Activated CD4-positive, CD25-positive, alpha-beta regulatory T cell treated with anti-CD3 and anti-CD28 coated beads, Interleukin-2, amount 50 U/mL, for 16 hours (primary cell): Measurements from ENCODE around the gene KCNIP3.
"Not testable (repeated sequence)": the region's sequence is repeated elsewhere in the genome, so short reads cannot be mapped to it uniquely, and the experiment has no call there.

Experiments used
- DNase-seq: peaks from one replicate; pipeline ENCODE4 v3.0.0-alpha.2; 2020; ENCODE audit warnings: low read depth, low spot score

KCNIP3 gene

DNA sequence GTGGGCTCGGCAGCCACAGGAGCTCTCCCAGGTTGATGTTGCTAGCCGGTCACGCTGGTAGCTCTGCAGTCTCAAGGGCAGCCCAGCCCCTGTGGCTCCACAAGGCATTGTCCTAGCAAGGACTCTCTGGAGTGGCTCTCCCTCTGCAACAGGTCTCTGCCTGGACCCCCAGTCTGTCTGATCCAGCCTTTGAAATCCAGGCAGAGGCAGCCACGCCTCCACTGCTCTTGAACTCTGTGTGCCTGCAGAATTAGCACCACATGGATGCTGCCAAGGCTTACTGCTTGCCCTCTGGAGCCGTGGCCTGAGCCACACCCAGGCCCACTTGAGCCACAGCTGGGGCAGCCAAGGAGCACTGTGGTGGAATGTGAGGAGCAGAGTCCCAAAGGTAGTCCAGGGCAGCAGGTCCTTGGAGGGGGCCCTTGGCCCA is 62.4 kb downstream of the KCNIP3 start:
- DNase-seq: no peak

- no peak for DNase-seq
Measured at GRCh38 chr2:95361216-95361980, 64.3 kb downstream of the KCNIP3 start.

GRCh38 chr2:95362486-95362885 is 65.3 kb downstream of the KCNIP3 start:
- no peak for DNase-seq

DNA sequence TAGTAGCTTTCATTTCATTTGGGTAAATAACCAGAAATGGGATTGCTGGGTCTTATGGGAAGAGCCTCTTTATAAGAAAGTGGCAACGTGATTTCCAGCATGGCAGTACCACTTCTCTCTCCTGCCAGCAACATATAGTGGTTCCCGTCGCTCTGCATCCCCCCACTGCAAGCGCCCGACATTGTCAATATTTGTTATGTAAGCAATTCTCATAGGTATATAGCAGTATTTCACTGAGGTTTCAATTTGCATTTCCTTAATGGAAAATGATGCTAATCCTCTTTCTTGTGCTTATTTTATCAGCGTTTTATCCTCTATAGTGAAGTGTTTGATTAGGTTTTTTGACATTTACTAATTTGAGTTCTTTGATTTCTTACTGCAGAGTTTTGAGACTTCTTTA is 69.4 kb downstream of the KCNIP3 start:
- DNase-seq: no peak

DNA sequence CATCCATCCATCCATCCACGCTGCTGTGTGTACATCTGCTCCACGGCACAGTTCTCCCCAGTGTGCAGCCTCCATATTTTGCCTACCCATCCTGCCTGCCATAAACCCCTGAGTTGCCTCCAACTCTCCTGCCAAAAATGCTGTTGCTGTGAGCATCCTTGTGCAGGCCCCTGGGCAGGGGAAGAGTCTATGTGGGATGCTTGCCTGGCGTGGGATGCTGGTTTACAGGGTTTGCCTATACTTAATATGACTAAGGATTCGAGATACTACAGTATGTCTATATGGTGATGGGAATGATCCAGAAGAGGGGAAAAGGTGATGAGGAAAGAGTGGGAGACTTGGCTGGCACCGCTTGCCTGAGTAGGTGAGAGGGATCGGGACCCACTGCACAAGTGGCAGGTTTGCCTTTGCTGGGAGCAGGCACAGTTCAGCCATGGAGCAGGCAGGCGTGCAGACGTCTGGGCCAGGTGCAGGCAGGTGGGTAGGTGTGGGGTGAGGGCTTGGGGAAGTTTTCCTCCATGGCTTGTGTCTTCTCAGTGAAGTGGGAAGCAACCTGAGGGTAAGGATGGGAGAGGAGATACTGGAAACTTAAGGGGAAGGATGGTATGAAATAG is 75.2 kb downstream of the KCNIP3 start:
- DNase-seq: no peak

GRCh38 chr2:95372845-95373244 is 75.7 kb downstream of the KCNIP3 start:
- DNase-seq: no peak

GRCh38 chr2:95374029-95374428 is 76.9 kb downstream of the KCNIP3 start:
- no peak for DNase-seq

GRCh38 chr2:95374451-95374920 is 77.3 kb downstream of the KCNIP3 start:
- no peak for DNase-seq

- DNase-seq: no peak
Measured at GRCh38 chr2:95374921-95375471, 77.8 kb downstream of the KCNIP3 start.

- DNase-seq: no peak
Measured at GRCh38 chr2:95375532-95376150, 78.5 kb downstream of the KCNIP3 start.

DNA sequence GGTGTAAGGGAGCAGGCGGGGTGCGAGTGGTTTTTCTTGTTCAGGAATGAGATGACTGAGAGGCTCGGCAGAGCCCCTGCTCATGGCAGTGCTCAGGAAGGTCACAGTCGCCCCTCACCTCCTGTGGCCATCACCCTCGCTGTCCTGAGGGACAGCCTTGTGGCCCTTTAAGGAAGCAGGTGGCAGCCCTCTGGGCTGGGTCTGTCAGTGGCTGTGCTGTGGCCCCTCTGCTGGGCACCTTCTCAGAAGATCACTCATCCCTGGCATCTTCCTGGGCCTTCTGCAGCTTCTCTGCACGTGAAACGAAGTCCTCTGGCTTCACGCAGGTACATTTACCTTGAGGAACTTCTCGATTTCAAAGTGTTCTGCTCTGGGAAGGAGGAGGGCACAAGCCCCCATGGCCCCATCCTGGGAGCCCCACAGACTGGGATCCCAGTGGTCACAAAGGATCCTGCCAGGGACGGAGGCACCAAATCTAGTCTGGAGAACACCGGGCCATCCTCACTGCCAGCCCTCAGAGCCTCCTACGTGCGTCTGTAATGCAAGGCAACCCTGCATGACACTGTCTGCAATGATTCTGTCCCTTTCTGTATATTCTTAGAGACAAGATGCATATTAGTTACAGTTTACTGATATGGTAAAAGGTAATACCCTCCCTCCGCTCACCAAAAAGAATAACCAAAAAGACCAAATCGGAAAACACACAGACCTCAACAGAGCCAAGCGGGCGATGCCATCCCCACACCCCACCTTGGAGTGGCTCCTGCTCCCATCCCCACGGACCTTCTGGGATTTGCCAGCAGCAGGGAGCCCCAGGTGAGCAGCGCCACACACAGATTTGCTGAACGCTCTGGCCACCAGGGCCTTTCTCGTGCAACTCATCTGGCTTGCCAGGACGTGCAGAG is 79.4 kb downstream of the KCNIP3 start:
- DNase-seq: no peak

DNA sequence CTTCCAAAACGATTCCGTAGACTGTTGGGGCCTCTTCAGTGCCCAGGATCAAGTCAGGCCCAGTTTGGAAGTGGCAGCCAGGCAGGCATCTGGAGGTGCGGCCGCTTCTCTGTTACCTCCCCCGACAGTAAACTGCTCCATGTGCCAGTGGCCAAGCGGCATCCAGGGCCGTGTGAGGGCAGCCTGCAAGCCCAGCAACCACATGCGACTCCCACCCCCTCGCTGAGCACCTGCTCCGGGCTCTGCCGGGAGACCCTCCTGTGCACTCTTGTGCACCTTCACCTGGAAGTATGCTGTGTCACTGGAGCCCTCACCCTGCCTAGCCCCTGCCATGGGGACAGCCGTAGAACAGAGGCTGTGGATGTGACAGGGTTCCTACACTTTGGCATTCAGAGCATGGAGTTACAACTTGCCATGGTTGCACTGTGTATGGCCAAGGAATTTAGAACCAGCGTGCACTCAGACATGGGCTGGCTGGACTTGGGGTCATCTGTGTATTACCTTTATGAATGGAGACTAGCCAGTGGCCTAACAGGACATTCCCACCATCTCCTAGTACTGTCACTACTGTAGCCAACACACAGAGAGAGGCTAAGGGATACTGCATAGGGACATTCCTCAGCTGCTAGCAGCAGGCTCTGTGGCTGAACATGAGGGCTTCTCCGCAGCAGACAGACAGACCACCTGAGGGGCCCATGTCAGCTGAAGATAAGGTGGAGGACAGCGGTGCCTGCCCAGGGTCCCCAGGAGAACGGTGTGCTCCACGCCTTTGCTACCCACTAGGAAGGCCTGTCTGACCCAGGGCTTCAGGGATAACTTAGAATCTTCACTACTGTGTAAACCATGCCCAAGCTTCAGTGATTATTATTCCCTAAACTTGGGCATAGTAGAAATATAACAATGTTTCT is 80.3 kb downstream of the KCNIP3 start:
- no peak for DNase-seq

- DNase-seq: not testable (repeated sequence)
Measured at GRCh38 chr2:95378281-95378680, 81.1 kb downstream of the KCNIP3 start.

DNA sequence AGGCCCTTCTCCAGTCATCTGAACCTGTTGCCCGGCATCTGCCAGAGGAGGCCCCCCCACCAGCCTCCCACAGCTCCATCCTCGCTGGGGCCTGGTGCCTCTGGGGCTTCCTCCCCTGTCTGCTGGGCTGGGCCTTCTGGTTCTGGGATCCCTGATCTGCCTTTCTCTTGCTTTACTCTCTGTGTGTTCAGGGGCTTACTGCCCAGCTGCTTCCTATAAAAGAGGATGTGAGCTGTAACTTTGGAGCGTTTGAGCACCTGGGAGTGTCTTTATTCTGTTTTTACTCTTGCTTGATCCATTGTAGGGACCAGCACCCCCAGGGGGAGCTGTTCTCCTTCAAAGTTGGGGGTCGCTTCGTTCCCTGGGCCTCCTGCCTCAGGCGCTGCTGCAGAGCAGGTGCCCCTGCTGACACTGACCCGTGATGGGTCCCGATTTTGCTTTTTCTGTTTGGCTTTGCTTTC is 82.3 kb downstream of the KCNIP3 start:
- DNase-seq: no peak

GRCh38 chr2:95380280-95380679 is 83.1 kb downstream of the KCNIP3 start:
- DNase-seq: no peak

- no peak for DNase-seq
Measured at GRCh38 chr2:95380731-95381130, 83.6 kb downstream of the KCNIP3 start.

DNA sequence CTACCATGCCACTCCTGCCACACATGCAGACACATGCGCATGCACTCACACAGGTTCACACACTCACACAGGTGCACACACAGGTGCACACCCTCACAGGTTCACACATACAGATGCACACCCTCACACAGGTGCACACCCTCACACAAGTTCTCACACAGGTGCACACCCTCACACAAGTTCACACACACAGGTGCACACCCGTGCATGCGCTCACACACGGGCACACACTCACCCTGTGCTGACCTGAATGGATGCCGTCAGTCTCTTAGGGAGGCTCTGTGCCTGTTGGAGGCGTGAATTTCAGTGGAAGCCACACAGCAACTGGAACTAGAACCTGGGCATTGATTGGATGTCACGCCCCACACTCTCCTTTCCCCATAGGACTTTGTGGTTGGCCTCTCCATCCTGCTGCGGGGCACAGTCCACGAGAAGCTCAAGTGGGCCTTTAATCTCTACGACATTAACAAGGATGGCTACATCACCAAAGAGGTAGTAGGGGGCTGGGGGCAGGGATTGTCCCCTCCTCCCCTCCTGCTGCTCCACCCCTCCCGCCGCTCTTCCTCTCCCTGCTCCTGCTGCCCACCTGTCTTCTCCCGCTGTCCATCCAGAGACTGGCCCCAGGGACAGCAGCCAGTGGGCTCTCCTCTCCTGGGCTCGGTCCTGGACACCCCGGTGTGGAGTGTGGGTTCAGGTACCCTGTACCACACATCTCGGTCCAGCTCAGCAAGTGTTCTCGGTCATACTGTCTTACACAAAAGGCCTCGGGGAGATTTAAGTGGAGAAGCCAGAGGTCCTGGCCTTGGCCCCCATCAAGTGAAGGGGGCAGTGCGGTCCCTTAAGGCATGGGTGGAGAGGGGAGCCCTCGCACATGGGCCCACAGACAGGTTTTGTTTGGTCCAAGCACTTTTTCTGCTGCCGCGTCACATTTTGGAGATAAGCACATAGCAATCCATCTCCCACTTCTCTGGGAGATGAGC is 84.4 kb downstream of the KCNIP3 start:
- no peak for DNase-seq

GRCh38 chr2:95382192-95382591 is 85.0 kb downstream of the KCNIP3 start:
- no peak for DNase-seq
